HG03521 (cell line): ENCODE data around the gene ADM.
"Not testable (repeated sequence)": the region's sequence is repeated elsewhere in the genome, so short reads cannot be mapped to it uniquely, and the experiment has no call there.

Experiments
- ATAC-seq: cut with Tn5 transposase; IDR thresholded peaks from one replicate; pipeline ENCODE4 v1.9.1; 2021; ENCODE audit warnings: mild to moderate bottlenecking, moderate library complexity; ENCODE audit not compliant: unreplicated experiment

Gene ADM, protein sequence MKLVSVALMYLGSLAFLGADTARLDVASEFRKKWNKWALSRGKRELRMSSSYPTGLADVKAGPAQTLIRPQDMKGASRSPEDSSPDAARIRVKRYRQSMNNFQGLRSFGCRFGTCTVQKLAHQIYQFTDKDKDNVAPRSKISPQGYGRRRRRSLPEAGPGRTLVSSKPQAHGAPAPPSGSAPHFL

DNA sequence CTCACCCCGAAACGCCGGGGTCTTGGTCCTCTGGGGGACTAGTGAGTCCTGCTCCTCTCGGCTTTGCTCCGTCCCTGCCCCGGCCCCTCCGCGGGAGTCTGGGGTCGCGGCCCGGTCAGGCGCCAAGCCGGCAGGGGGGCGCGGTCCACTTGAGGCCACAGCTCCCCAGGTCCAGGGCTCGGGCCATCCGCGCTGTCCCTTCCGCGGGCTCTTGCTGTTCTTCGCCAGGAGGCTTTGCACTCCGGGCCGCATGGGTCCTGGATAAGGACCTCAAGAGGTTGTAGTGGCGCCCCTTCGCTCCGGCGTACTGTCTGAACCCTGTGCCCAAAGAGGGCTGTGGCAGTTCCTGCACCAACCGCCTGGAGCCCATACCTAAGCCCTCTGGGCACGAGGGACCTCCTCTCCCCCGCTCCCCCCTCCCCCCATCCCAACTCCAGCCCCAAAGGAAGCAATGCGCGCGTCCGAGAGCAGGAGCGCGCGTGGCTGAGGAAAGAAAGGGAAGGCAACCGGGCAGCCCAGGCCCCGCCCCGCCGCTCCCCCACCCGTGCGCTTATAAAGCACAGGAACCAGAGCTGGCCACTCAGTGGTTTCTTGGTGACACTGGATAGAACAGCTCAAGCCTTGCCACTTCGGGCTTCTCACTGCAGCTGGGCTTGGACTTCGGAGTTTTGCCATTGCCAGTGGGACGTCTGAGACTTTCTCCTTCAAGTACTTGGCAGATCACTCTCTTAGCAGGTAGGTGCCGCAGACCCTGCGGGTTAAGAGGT, at the start of gene ADM:
TSS of gene ADM (plus strand) at position 579 of the 767 bp plus-strand sequence. CDS start 628 bp downstream, outside the sequence.
- ATAC-seq, result no peak

DNA sequence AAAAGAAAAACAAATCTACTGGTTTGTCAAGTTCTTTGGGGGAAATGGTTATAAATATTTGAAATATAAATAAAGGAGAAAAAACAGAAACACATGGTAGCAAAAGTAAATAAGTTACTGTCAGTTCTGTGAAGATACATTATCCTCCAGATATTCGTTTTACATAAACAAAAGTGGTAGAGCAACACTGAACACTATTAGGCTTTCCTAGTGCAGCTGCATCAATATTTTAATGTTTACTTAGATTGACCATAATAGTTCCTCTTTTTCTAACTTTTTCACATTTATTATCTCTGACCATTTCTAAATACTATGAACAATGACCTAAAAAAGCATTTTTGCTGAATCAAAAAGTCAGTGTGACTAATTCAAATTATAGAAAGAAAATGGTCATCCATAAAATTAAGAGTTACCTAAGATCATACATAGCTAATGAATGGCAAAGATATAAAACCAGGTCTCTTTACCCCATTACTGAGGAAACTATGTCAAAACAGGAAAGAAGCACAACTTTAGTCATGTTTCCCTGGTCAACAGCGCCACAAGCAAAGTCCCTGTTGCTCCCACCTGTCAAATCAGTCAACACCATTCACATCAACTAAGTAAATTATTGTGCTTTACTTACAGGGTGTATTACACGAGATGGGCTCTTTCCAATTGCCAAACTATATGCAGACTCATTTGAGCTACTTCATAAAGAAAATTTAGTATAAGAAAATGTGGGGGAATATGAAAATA, 49.3 kb upstream of the ADM start:
- no peak for ATAC-seq

DNA sequence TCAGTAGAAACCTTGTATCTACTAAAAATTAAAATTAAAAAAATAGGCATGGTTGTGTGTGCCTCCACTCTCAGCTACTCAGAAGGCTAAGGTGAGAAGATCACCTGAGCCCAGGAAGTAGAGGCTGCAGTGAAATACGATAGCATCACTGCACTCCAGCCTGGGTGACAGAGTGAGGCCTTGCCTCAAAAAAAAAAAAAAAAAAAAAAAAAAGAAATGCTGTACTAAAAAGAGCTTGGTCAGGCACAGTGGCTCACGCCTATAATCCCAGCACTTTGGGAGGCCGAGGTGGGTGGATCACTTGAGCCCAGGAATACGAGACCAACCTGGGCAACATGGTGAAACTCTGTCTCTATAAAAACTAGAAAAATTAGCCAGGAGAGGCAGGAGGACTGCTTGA, 47.4 kb upstream of the ADM start:
- no peak for ATAC-seq

DNA sequence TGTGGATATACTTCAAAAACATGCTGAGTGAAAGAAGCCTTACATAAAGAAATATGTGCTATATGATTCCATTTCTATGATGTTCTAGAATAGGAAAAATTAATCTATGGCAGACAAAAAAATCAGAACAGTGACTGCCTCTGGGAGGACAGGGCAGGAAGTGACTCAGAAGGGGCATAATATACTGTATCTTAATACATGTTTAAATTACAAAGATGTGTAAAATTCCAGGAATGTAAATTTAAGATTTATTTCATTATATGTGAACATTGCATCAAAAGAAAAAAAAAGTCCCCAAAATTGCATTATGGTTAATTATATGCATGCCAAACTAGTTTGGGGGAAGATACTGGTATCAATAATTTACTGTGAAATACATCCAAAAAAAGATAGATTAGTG, 43.1 kb upstream of the ADM start:
- ATAC-seq, result no peak

DNA sequence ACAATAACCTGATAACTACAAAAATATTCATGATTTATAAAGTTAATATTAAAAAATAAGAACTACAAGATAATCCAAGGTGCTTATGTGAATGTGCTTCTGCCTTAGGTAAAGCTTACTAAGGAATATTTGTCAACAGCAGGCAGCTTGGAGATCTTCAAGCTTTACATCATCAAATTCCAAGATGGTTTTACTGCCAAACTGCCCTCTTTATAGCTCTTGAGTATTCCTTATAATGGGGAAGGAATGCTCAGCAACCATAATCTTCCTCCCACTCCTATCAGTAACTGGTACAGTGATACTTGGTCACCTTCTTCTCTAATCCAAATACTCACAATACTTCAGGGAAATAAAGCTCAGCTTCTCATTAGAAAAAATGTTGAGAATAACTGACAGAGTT, 40.9 kb upstream of the ADM start:
- ATAC-seq, result no peak

DNA sequence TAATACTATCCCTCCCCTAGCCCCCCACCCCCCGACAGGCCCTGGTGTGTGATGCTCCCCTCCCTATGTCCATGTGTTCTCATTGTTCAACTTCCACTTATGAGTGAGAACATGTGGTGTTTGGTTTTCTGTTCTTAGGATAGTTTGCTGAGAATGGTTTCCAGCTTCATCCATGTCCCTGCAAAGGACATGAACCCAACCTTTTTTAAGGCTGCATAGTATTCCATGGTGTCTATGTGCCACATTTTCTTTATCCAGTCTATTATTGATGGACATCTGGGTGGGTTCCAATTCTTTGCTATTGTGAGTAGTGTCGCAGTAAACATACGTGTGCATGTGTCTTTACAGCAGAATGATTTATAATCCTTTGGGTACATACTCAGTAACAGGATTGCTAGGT, 40.2 kb upstream of the ADM start:
- ATAC-seq, result not testable (repeated sequence)

DNA sequence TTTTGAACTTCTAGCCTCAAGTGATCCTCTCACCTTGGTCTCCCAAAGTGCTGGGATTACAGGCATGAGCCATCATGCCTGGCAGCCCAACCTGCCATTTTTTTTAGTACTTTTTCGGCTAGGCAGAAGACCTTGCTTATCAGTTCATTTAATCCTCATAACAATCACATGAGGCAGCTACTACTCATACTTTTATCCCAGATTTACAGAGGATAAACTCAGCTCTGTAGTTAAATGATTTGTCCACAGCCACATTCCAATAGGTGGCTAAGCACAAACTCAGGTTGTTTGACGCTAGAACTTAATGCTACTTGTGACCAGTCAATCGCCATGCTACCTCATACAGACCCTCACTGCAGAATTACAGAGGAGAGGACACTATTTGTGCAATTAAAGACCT, 38.9 kb upstream of the ADM start:
- no peak for ATAC-seq

DNA sequence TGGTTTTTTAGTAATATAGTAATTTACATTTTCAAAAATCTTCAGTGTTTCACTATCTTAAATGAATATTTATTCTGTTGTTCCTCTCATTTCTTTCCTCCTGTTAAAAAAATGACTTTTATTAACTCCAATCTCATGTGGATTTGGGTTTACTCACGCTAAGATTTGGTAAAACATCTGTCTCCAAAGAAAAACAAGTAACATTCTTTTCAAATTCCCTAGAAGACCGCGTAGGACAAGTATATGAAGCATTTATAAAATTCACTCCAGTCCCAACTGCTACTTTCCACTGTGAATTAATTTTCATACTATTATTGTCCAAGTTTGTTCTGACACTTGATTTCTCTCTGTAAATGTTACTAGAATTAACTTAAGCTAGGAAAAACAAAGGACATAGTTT, 37.1 kb upstream of the ADM start:
- no peak for ATAC-seq

DNA sequence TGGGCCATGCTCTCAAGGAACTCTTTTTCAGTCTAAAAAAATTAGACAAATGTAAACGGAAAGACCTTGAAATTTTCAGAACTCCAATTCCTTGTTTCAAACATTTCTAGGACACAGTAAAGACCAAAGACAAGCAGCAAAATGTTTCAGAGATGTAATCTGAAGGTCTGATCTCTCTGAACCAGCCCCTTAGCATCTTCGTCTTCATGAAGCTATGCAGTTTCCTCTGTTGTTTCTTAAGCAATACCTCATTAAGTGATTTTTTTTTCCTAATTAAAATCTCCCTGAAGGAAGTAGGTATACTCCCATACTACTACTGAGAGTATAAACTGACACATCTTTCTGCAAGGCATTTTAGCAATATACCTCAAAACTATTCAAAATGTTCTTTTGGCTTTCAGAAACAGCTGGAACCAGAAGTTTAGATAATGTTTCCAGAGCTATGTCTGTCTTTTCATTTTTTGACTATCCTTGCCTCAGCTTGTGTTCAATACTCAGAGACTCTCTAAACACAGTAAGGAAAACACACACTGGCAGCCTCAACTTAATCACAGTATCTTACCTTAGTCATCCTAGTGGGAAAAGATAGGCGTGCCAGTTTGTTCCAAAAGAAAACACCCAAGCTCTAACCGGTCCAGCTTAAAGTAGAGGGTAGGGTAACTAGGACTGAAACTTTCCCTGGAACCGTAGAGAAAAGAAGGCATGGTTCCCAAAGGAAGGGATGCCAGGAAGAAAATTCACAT, 36.0 kb upstream of the ADM start:
- no peak for ATAC-seq

DNA sequence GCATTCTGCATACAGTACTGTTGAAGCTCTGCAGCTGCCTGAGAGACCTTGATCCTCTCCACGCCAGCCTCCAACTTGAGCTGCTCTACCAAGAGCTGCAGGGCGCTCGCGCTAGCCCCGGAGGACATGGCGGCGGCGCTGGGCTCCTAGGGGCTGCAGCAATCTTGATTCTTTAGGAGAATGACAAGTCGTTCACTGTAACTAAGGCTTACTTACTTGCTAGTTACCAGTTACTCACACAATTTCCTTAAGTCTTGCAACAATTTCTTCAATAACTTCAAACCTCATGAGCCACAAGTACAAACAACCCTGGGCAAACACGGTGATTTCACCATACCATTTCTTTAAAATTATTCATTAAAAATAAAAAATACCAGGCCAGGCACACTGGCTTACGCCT, 32.7 kb upstream of the ADM start:
- ATAC-seq, result no peak

DNA sequence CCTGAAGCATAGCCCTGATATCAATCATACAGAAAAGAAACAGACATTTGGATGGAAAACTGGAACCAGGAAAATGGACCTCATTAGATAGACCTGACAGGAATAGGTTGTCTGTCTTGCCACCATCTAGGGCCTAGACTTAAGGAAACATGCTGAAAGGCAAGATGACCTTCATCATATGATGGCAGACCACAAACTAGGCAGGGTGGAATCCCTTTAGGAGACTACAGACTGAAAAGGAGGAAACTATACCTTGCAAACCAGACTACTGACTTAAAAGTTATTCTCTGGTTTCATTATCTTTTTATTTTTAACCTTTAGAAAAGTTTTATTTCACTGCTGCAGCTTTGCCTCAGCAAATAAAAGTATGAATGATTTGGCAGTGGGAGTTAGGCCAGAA, 31.1 kb upstream of the ADM start:
- ATAC-seq, result no peak

DNA sequence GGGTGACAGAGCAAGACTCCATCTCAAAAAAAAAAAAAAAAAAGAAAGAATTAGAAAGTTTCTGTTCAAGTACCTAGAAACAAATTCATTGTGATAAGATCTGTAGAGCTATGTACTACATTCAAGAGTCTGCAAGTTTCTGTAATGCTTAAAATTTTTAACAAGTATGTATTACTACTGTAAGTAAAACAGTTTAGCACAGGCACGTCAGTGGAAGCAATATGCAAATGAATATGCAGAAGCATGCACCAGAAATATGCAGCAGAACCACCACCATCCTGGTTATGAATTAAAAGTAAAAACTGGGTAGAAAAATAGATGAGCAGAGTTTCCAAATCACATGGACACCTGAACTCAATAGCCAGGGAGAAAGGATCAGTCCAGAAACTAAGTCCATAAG, 30.1 kb upstream of the ADM start:
- ATAC-seq, result no peak

DNA sequence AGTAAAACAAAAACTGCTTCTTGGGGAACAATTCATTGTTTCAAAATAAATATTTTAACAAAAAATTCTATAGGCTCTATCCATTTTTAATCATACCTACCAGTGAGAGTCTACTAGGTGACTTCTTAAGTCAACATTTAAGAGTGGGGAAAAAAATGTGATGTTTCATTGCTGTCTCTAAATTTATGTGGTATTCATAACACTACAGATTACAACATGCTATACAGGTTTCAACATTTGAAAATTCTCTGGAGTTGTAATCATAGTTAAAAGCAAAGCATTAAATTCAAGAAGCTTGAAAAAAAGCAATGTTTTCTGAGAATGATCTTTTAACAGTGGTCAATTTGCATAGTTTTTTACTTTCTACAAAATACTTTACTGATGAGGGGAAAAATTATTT, 29.2 kb upstream of the ADM start:
- no peak for ATAC-seq

DNA sequence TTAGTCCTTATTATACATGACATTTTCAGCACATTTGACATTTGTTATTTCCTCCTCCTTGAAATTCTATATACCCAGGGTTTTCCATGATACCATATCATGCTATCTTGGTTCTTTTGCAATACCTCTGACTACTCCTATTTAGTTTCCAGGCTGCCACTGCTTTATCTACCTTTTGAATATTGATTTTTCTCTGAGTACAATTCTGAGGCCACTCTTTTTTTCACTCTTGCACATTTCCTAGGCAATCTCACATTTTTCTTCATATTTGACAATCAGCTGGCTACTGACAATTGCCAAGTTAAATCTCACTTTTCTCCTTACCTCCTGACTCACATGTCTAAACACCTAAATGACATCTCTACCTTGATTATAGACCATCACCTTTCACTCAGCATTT, 22.8 kb upstream of the ADM start:
- ATAC-seq, result no peak

DNA sequence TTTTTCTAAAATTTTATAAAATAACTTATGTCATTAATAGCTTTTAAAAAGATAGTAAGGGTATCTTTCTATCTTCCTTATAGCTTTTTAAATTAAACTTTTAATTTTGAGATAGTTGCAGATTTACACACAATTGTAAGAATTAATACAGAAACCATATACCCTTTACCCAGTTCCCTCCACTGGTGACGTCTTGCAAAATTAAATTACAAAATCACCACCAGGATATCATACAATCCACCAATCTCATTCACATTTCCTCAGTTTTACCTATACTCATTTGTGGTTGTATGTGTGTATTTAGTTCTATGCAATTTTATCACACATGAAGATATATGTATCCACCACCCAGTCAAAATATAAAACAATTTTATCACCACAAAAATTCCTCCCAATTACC, 20.9 kb upstream of the ADM start:
- no peak for ATAC-seq

DNA sequence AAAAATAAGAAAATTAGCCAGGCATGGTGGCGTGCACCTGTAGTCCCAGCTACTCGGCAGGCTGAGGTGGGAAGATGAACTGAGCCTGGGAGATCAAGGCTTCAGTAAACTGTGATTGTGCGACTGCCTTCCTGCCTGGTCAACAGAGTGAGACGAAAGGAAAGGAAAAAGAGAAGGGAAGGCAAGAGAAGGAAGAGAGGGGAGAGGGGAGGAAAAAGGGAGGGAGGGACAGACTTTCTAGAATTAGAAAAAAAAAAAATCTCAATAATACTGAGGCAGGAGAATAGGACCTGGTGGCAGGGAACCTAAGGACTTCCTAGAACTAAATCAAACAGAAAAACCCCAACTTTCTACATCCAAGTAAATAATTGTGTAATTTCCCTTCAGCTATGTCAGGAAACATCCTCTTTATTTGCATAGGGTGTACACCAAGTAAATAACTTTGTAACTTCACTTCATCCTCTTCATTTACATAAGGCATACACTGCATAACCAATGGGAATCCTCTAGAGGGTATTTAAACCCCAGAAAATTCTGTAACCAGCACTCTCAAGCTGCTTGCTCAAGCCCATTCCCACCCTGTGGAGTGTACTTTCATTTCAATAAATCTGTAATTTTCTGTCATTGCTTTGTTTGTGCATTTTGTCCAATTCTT, 19.6 kb upstream of the ADM start:
- ATAC-seq, result no peak

DNA sequence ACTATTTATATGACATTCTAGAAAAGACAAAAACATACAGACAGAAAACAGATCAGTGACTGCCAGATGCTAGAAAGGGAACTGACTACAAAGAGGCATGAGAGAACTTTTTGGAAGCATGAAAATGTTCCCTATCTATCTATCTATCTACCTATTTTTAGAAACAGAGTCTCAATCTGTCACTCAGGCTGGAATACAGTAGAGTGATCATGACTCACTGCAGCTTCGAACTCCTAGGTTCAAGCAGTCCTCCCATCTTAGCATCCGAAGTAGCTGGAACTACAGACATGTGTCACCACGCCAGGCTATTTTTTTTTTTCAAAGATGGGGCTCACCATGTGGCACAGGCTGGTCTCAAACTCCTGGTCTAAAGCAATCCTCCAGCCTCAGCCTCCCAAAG, 17.7 kb upstream of the ADM start:
- no peak for ATAC-seq

DNA sequence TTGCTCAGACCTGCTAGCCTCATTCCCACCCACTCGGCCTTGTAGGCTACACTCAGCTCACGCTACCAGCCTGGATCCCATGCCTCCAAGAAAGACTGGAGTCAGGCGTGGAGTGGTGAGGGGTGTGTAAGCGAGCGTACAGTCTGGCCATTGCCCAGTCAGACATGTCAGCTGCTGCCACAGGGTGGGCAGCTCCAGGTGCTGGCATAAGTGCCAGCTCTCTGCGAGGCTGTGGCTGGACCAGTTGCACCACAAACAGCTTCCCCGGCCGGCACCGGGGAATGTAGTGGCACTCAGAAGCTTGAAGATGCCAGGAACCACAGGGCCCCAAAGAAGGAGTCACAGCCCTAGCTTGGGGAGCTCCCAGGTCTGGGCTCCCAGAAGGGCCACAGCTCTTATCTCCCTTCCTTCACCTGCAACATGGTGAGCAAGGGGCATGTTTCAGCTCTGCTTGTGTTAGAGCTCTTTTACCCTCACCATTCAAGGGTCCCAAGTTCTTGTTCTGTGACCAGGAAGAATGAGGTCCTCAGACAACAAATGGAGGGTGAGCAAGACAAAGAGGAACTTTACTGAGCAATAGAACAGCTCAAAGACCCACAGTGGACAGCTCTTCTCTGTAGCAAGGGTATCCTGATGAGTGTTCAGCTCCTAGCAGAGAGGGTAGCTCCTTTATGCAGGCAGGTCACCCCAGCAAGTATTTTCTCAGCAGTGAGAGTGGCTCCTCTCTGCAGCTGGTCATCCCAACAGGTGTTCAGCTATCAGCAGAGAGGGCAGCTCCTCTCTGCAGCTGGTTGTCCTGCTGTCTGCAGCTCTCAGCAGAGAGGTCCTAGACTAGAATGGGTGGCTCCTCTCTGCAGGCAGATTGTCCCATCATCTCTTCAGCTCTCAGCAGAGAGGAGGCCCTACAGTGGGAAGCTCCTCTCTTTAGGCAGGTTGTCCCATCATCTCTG, 16.8 kb upstream of the ADM start:
- ATAC-seq, result no peak

DNA sequence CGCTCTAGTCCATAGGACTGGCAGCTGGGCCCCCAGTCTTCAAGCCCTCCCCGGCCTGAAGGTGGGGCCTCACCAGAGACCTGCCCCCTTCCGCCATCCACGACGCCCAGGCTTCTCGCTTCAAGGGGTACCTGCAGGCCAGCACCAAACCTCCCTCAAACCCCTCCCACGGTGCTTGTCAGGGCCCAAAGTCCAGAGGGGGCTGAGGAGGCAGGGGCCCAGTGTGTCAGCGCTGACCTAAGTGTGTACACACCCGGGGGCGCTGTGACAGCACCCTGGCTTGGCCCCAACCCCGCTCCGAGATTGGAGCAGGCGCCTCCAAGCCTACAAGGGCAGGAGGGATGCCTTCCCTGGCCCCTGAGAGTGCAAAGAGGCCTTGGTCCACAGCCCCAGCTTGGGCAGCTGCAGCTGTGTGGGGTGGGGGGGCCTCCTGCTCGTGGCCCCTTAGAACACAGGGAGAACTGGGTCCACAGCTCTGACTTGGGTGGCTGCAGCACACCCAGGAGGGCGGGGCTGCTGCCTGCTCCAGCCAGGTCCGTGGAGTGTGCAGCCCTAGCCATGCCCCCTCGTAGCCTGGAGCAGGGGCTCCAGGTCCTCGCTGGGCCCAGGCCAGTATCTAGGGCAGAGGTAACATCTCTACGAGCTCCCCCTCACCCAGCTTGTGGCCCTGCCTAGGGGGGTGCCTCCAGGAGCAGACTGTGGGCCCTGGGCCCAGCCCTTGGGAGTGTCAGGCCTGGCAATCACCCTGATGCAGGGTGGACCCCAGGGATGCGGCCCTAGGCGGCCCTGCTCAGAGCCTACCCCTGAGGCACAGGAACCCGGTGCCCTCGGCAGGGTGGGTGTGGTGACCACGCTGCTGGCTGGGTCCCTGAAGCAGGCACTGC, 15.8 kb upstream of the ADM start:
- no peak for ATAC-seq
